ENCODE results near the gene THEM5.

The THEM5 gene

GRCh38 chr1:151800830-151801229 lies 52.7 kb downstream of the THEM5 start:
- no peak for DNase-seq (ENCODE audit: low spot score)

DNA sequence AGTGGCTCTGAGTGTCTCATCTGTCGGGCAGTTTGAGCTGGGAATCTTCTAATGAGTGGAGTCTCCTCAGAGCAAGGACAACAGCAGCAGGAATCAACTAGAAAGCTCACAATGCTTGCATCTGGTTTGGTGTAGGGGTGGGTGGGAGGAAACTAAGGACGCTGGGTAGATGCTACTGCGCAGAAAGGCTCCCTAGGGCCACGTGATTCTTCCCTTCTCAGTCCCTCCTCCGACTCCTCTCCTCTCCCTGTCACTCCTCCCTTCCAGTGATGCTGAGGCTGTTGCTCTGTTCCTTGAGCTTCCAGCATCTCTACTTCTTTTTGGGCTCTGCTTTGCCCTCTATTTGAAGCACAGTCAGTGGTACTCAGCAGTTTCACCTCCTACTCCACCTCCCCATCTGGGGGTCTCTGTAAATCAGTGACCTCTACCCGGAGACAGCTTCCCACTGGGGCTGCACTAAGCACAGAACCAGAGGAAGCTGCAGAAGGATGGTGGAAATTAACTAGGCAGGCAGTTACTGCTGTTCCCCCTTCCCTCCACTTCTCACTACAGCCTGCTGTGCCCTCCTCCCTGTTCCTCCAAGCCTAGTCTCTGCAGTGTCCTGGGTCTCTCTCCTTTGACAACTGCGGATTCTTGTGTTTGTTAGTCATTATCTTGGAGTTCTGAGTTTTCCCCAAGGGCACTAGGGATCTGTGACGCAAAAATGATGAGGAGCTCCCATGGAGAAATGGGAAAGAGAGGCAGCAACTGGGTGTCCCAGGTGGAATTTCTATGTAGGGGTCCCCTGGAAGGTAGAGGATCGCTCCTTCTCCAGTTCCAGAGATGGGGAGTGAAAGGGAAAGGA lies 54.1 kb downstream of the THEM5 start:
- no peak for DNase-seq (ENCODE audit: low spot score)

- no peak for DNase-seq (ENCODE audit: low spot score)
Measured at GRCh38 chr1:151798571-151798970, 54.9 kb downstream of the THEM5 start.
